GM12874 (cell line): ENCODE data around the gene UBL7.

Experiments
- TF ChIP-seq, protein P1 (sequence below): IDR thresholded peaks from 2 replicates; pipeline ENCODE4 v1.5.1; 2011; ENCODE audit warnings: low read depth, mild to moderate bottlenecking, control low read depth, low read length, moderate library complexity; ENCODE audit not compliant: insufficient read depth

The UBL7 gene

DNA sequence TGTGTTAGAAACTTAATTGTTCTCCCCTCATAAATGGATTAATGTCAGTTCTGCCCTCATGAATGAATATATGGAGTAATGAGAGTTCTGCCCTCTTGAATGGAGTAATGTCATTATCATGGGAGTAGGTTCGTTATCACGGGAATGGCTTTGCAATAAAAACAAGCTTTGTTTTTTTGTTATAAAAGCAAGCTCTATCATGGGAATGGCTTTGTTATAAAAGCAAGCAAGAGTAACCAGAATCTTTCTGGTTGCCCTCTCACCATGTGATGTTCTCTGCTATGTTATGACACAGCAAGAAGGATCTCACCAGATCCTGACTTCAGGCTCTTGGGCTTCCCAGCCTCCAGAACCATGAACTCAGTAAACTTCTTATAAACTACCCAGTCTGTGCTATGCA is 38.4 kb upstream of the UBL7 start:
- TF ChIP-seq, protein P1, sequence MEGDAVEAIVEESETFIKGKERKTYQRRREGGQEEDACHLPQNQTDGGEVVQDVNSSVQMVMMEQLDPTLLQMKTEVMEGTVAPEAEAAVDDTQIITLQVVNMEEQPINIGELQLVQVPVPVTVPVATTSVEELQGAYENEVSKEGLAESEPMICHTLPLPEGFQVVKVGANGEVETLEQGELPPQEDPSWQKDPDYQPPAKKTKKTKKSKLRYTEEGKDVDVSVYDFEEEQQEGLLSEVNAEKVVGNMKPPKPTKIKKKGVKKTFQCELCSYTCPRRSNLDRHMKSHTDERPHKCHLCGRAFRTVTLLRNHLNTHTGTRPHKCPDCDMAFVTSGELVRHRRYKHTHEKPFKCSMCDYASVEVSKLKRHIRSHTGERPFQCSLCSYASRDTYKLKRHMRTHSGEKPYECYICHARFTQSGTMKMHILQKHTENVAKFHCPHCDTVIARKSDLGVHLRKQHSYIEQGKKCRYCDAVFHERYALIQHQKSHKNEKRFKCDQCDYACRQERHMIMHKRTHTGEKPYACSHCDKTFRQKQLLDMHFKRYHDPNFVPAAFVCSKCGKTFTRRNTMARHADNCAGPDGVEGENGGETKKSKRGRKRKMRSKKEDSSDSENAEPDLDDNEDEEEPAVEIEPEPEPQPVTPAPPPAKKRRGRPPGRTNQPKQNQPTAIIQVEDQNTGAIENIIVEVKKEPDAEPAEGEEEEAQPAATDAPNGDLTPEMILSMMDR = no peak

DNA sequence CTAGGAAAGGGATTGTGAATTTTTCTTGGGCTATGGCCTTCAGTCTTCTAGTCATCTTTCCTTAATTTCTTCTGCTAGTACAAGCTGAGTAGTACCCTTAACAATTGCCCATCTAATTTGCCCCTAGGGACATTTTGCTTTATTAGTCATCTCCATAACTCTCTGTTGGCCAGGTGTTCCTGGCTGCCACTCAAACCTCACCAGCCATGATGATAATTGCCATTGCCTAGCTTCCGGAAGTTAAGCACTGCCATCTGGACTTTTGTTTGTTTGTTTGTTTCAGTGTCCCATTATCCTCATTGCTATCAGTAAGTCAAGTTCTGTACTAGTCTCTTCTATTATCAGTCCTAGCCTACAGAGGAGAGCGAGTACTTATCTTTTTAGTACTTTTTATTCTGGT is 36.6 kb upstream of the UBL7 start:
- TF ChIP-seq, protein P1 = no peak

DNA sequence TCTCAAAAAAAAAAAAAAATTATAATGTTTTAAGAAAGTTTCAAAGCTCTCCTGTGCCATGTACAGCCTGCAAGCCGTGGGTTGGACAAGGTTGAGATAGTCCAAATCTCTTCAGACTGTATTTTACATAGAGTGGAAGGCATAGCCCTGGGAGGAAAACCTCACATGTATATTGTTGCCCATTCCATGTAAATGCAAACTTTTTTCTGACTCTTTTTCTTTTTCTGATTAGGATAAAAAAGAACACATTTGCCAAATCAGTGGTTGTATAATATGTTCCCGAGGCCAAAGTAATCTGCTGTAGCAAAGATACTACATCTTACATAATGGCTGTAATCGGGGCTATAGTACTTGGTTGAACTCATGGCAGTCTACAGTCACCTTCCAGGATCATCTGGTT is 35.7 kb upstream of the UBL7 start:
- TF ChIP-seq, protein P1 = no peak

- TF ChIP-seq, protein P1 = no peak
Observed at GRCh38 chr15:74490339-74490689, 29.4 kb upstream of the UBL7 start.

DNA sequence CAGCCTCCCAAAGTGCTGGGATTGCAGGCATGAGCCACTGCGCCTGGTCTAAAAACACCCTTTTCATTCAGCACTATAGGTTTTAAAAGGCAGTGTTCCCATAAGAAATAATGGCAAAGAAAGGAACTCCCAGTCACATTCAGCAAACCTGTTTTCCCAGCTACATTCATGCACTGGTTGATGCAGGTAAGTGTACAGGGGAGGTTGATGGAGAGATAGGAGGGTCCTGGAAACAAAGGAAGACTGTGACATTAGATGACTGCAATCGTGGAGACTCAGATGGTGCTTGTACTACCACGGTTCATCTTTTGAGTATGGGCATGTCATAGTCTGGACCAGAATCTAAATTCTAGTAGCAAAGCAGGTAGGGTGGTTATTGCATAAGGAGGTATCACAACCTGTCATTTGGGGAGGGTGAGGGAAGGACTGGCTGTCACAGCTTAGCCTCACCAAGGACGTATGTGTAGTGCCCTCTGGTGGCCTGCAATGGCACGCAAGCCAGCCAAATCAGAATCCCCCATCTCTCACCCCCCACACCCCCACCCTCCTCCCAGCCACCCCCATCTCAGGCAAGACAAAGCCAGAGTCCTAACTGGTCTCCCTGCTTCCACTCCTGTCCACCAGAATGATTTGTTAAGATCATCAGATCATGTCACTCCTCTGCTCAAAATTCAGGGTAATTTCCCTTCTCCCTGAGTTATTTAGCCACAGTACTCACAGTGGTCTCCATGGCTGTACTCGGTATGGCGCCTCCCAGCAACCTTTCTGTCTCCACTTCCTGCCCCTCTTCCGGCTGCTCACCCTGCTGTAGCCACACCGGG is 28.8 kb upstream of the UBL7 start:
- TF ChIP-seq, protein P1 = peak; percentile 74

DNA sequence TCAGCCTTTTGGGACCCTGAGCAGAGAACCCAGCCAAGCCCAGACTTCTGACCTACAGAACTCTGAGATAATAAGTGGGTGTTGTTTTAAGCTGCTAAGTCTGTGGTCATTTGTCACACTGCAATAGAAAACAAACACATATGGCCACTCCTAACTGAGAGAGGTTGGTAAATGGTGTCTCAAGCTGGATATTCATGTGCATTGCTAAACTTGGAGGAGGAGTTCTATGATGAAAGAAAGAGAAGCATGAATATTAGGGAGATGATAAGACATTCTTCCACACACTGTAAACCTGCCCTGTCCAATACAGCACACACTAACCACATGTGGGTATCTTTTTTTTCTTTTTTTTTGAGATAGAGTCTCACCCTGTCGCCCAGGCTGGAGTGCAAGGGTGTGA is 27.8 kb upstream of the UBL7 start:
- TF ChIP-seq, protein P1 = no peak

GRCh38 chr15:74482661-74483060 is 21.7 kb upstream of the UBL7 start:
- TF ChIP-seq, protein P1 = 0 out of 2 replicates have a peak, but pooled peaks have one; percentile 3
